ENCODE results near the gene COL27A1.

- no peak for TF ChIP-seq CTCF (conservative IDR thresholded peaks at IDR 0.05)
- TF ChIP-seq ZFX (IDR thresholded peaks at IDR 0.05) = no peak
These were observed 12.3 kb downstream of the COL27A1 start for GRCh38 chr9:114167591-114168091.

Measured in C4-2B (cell line).